MCF 10A (cell line): ENCODE results near the gene ZNF664. TPM values are rescaled to one million over a fixed set of nuclear protein-coding genes. Genes with fewer than 3 reads are reported as not detected.

Experiments used
- BruUV-seq: library from RNA; stranded (reverse); fragments of 400-500 nt; replicated peaks from 2 replicates; lab custom pipeline; 2021; lab: Mats Ljungman, UMichigan
- CTCF ChIA-PET: fragments of 300-600 bp; sonication (Branson Sonifier 250); formaldehyde crosslinking; extraction: SDS; loops from one replicate; lab custom pipeline; 2021; ENCODE audit warnings: antibody characterized with exemption, inconsistent platforms; lab: Yijun Ruan, JAX
- POLR2A ChIA-PET: fragments of 300-600, 350-650 bp; sonication (Branson Sonifier 250); formaldehyde crosslinking; extraction: SDS; loops from one replicate; lab custom pipeline; 2020; ENCODE audit warnings: antibody characterized with exemption, inconsistent platforms; lab: Yijun Ruan, JAX
- DNase-seq: peaks from one replicate; pipeline ENCODE4 v3.0.0-alpha.2; 2018; ENCODE audit not compliant: unreplicated experiment
- H3K27ac Mint-ChIP-seq: one replicate; pipeline ENCODE4 v1.8.0; 2022; ENCODE audit warnings: mild to moderate bottlenecking, low read depth, mixed read lengths; ENCODE audit not compliant: unreplicated experiment
- H3K27me3 Mint-ChIP-seq: one replicate; pipeline ENCODE4 v1.8.0; 2022; ENCODE audit warnings: mixed read lengths; ENCODE audit not compliant: insufficient read depth, unreplicated experiment
- H3K36me3 Mint-ChIP-seq: one replicate; pipeline ENCODE4 v1.8.0; 2022; ENCODE audit warnings: mild to moderate bottlenecking, moderate library complexity, mixed read lengths; ENCODE audit not compliant: insufficient read depth, unreplicated experiment
- H3K4me1 Mint-ChIP-seq: one replicate; pipeline ENCODE4 v1.8.0; 2022; ENCODE audit warnings: mixed read lengths; ENCODE audit not compliant: insufficient read depth, unreplicated experiment
- H3K4me3 Mint-ChIP-seq: one replicate; pipeline ENCODE4 v1.8.0; 2022; ENCODE audit warnings: mild to moderate bottlenecking, moderate library complexity, mixed read lengths; ENCODE audit not compliant: unreplicated experiment
- H3K9me3 Mint-ChIP-seq: one replicate; pipeline ENCODE4 v1.8.0; 2022; ENCODE audit warnings: mixed read lengths; ENCODE audit not compliant: unreplicated experiment
- CTCF ChIP-seq: fragments of 200-600 bp; IDR thresholded peaks from one replicate; pipeline ENCODE4 v1.8.0; 2022; ENCODE audit warnings: antibody characterized with exemption, mild to moderate bottlenecking; ENCODE audit not compliant: unreplicated experiment
- intact Hi-C: fragments of 100-400 bp; cut with micrococcal nuclease; formaldehyde crosslinking; loops from 2 replicates; pipeline ENCODE4 v1.14.1; 2022
- total RNA-seq: library from RNA; stranded (reverse); gene quantifications from 2 replicates; pipeline ENCODE4 v1.2.3, GENCODE V29; 2022

Gene ZNF664
- total RNA-seq, 1 experiment from 2014 or later, result 123 TPM

DNA sequence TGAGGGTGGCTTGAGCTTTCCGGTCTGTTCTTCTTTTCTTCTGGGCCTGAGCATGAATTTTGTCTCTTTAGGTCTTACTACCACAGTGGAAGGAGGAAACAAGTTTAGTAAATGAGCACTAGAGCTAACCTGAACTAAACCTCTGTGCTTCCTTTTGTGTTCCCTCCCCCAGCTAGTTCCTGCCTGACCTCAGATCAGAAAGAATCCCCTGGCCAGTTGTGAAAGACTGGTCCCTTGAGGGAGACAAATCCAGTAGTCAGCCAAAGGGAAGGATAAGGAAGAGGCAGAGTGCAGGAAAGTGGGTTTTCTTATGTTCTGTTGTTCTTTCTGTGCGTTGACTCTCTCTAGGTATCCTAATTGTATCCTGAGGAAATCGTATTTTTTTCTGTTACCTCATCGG is 17.5 kb downstream of the ZNF664 start:
- POLR2A ChIA-PET, result interaction anchor here (0.6 to 1.7 kb wide), 3 partner anchors 10 to 293 kb away, joined by 3 to 7 read pairs (median 5); no protein-coding TSS in a partner anchor
- H3K9me3 Mint-ChIP-seq, result no peaks in the 10 kb centered on the region
- H3K27ac Mint-ChIP-seq, result peak overlapping the region; percentile 24
- DNase-seq, result no peak
- H3K27me3 Mint-ChIP-seq, result no peaks in the 10 kb centered on the region
- CTCF ChIA-PET, result interaction anchor here (0.5 to 1.8 kb wide), 5 partner anchors 13 to 465 kb away, joined by 3 to 6 read pairs (median 3); no protein-coding TSS in a partner anchor
- peaks cover 48% of the 10 kb centered on the region for H3K4me1 Mint-ChIP-seq
- TF ChIP-seq CTCF, result no peak
- no peak overlapping the region for H3K4me3 Mint-ChIP-seq
- H3K36me3 Mint-ChIP-seq, result peaks cover 63% of the 10 kb centered on the region
- no TSS peak for BruUV-seq
- intact Hi-C loops, result no loop called here

DNA sequence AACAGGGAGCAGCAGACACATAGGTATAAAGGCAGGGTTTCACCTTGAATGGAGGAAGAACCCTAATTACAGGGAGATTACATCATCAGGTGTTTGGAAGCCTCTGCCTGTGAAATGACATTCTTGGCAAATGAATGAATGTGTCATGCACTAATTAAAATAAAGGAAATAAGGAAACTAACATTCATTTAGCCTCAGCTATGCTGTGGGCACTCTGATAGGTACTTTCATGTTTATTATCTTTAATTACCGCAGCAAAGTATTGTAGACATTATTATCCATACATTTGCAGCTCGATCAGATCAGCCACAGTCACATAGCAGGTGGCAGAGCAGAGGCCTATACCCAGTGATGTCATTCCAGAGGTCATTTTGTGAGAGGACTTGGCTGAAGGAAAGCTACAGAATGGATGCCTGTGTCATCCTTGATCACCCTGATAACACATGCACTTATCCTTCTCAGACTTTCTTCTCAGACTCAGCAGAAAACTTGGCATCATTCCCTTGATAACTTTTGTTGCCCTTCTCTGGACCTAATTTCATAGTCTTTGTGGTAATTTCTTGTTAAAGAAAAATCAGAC is 18.4 kb downstream of the ZNF664 start:
- TF ChIP-seq CTCF, result no peak
- Mint-ChIP-seq H3K4me3 (no peak overlapping the region), H3K27ac (peak overlapping the region; percentile 37), H3K27me3 (no peaks in the 10 kb centered on the region), H3K4me1 (peaks cover 54% of the 10 kb centered on the region), H3K9me3 (no peaks in the 10 kb centered on the region), H3K36me3 (peaks cover 65% of the 10 kb centered on the region)
- TSS peak; percentile 14 for BruUV-seq
- ChIA-PET CTCF (interaction anchor here (0.8 to 1.8 kb wide), 5 partner anchors 12 to 466 kb away, joined by 3 to 6 read pairs (median 4); no protein-coding TSS in a partner anchor), POLR2A (interaction anchor here (0.6 to 1.7 kb wide), 3 partner anchors 9 to 296 kb away, joined by 3 to 7 read pairs (median 3); no protein-coding TSS in a partner anchor)
- DNase-seq, result peak; percentile 31
- intact Hi-C loops, result no loop called here

GRCh38 chr12:123992118-123992825 is 19.3 kb downstream of the ZNF664 start:
- Mint-ChIP-seq H3K36me3 (peaks cover 63% of the 10 kb centered on the region), H3K4me1 (peaks cover 54% of the 10 kb centered on the region), H3K27ac (peak overlapping the region; percentile 37), H3K4me3 (no peak overlapping the region), H3K27me3 (no peaks in the 10 kb centered on the region), H3K9me3 (no peaks in the 10 kb centered on the region)
- no peak for TF ChIP-seq CTCF
- BruUV-seq, result no TSS peak
- POLR2A ChIA-PET, result interaction anchor here (0.6 to 1.7 kb wide), 4 partner anchors 8 to 296 kb away, joined by 3 to 7 read pairs (median 3); no protein-coding TSS in a partner anchor
- no peak for DNase-seq
- CTCF ChIA-PET, result interaction anchor here (0.5 to 1.5 kb wide), 4 partner anchors 8 to 780 kb away, joined by 3 to 4 read pairs (median 4); no protein-coding TSS in a partner anchor
- intact Hi-C loops, result no loop called here
